Mucosa of rectum (tissue), 2 donors: Measurements from ENCODE around the gene RNF208.

Experiments used
- H3K27ac ChIP-seq, 2 donors: one replicate each; pipeline ENCODE4 v1.7.0; 2013; ENCODE audit warnings: inconsistent platforms in 2 of 2, low read depth in 2 of 2, low read length in 2 of 2
- H3K27me3 ChIP-seq, 2 donors: one replicate each; pipeline ENCODE4 v1.7.0; 2013; ENCODE audit warnings: low read length in 2 of 2; ENCODE audit not compliant: control insufficient read depth in 2 of 2, insufficient read depth in 2 of 2
- H3K36me3 ChIP-seq, 2 donors: one replicate each; pipeline ENCODE4 v1.7.0; 2013; ENCODE audit warnings: low read length in 2 of 2; ENCODE audit not compliant: control insufficient read depth in 2 of 2, insufficient read depth in 2 of 2
- H3K4me1 ChIP-seq, 2 donors: one replicate each; pipeline ENCODE4 v1.7.0; 2013; ENCODE audit warnings: low read length in 2 of 2, mild to moderate bottlenecking in 1 of 2; ENCODE audit not compliant: control insufficient read depth in 2 of 2, insufficient read depth in 2 of 2
- H3K4me3 ChIP-seq, 2 donors: one replicate each; pipeline ENCODE4 v1.7.0; 2013; ENCODE audit warnings: low read length in 2 of 2
- H3K9ac ChIP-seq, 2 donors: one replicate each; pipeline ENCODE4 v1.7.0; 2013; ENCODE audit warnings: low read length in 2 of 2, low read depth in 1 of 2, mild to moderate bottlenecking in 1 of 2
- H3K9me3 ChIP-seq, 2 donors: one replicate each; pipeline ENCODE4 v1.7.0; 2013; ENCODE audit warnings: low read length in 2 of 2; ENCODE audit not compliant: control insufficient read depth in 2 of 2
- donor health status: healthy.
- donor health status: Normal muscosa, but diverticular disease.

Gene RNF208

GRCh38 chr9:137218754-137219271 is 3.2 kb downstream of the RNF208 start:
- H3K27ac ChIP-seq = peak overlapping the region; percentile 91 to 93

GRCh38 chr9:137218212-137218753 is 3.8 kb downstream of the RNF208 start:
- Histone ChIP-seq H3K36me3 (no peaks in the 10 kb centered on the region), H3K9ac (peak overlapping the region; percentile 72 to 87), H3K27ac (peak overlapping the region; percentile 91 to 93), H3K9me3 (no peaks in the 10 kb centered on the region), H3K4me1 (peaks cover 27 to 29% of the 10 kb centered on the region in 2 donors), H3K4me3 (peak overlapping the region; percentile 62 to 66), H3K27me3 (no peaks in the 10 kb centered on the region)

More at GRCh38 chr9:137218754-137219271, 3.2 kb downstream of the RNF208 start:
- Histone ChIP-seq H3K36me3 (no peaks in the 10 kb centered on the region), H3K4me3 (peak overlapping the region; percentile 62 to 66), H3K9ac (peak overlapping the region in 1 of 2 donors; percentile 87), H3K9me3 (no peaks in the 10 kb centered on the region), H3K4me1 (peaks cover 27 to 31% of the 10 kb centered on the region in 2 donors), H3K27me3 (no peaks in the 10 kb centered on the region)

- Histone ChIP-seq H3K36me3 (no peaks in the 10 kb centered on the region), H3K4me1 (peaks cover 21 to 23% of the 10 kb centered on the region in 2 donors), H3K4me3 (peak overlapping the region; percentile 62 to 66), H3K27me3 (no peaks in the 10 kb centered on the region), H3K9me3 (no peaks in the 10 kb centered on the region), H3K27ac (peak overlapping the region; percentile 91 to 93), H3K9ac (peak overlapping the region; percentile 72 to 87)
Observed at GRCh38 chr9:137217276-137218211, 4.5 kb downstream of the RNF208 start.

- H3K4me3 ChIP-seq = no peak overlapping the region
- H3K27me3 ChIP-seq = no peaks in the 10 kb centered on the region
- H3K9me3 ChIP-seq = no peaks in the 10 kb centered on the region
- peaks cover 18 to 22% of the 10 kb centered on the region in 2 donors for H3K4me1 ChIP-seq
- no peak overlapping the region for H3K27ac ChIP-seq
- peak overlapping the region in 1 of 2 donors; percentile 41 for H3K9ac ChIP-seq
- no peaks in the 10 kb centered on the region for H3K36me3 ChIP-seq
Observed at GRCh38 chr9:137216188-137216965, 5.7 kb downstream of the RNF208 start.

GRCh38 chr9:137215196-137215986 is 6.6 kb downstream of the RNF208 start:
- Histone ChIP-seq H3K9me3 (no peaks in the 10 kb centered on the region), H3K4me3 (no peak overlapping the region), H3K36me3 (no peaks in the 10 kb centered on the region), H3K9ac (no peak overlapping the region), H3K4me1 (peaks cover 17 to 22% of the 10 kb centered on the region in 2 donors), H3K27ac (no peak overlapping the region), H3K27me3 (no peaks in the 10 kb centered on the region)

- Histone ChIP-seq H3K4me1 (peaks cover 17 to 22% of the 10 kb centered on the region in 2 donors), H3K36me3 (no peaks in the 10 kb centered on the region), H3K4me3 (no peak overlapping the region), H3K9me3 (no peaks in the 10 kb centered on the region), H3K27ac (no peak overlapping the region), H3K27me3 (no peaks in the 10 kb centered on the region), H3K9ac (no peak overlapping the region)
Observed at GRCh38 chr9:137214620-137215019, 7.4 kb downstream of the RNF208 start.

- Histone ChIP-seq H3K27me3 (no peaks in the 10 kb centered on the region), H3K4me3 (no peak overlapping the region), H3K4me1 (peaks cover 10 to 16% of the 10 kb centered on the region in 2 donors), H3K36me3 (no peaks in the 10 kb centered on the region), H3K27ac (no peak overlapping the region), H3K9me3 (no peaks in the 10 kb centered on the region), H3K9ac (no peak overlapping the region)
Observed at GRCh38 chr9:137213160-137214060, 8.6 kb downstream of the RNF208 start.

- Histone ChIP-seq H3K36me3 (no peaks in the 10 kb centered on the region), H3K4me3 (no peak overlapping the region), H3K27me3 (no peaks in the 10 kb centered on the region), H3K4me1 (peaks cover 3 to 7% of the 10 kb centered on the region in 2 donors), H3K27ac (no peak overlapping the region), H3K9ac (no peak overlapping the region), H3K9me3 (no peaks in the 10 kb centered on the region)
Observed at GRCh38 chr9:137212520-137212919, 9.5 kb downstream of the RNF208 start.
